NCI-H82 treated with DMSO at 0.1 percent for 48 hours (cell line): ENCODE measurements around the gene TRPM2.
"Not testable (repeated sequence)": the region's sequence is repeated elsewhere in the genome, so short reads cannot be mapped to it uniquely, and the experiment has no call there.

Experiments used
- DNase-seq: peaks from one replicate; lab custom pipeline; 2025; ENCODE audit not compliant: unreplicated experiment; lab: John Stamatoyannopoulos, UW

The TRPM2 gene

DNA sequence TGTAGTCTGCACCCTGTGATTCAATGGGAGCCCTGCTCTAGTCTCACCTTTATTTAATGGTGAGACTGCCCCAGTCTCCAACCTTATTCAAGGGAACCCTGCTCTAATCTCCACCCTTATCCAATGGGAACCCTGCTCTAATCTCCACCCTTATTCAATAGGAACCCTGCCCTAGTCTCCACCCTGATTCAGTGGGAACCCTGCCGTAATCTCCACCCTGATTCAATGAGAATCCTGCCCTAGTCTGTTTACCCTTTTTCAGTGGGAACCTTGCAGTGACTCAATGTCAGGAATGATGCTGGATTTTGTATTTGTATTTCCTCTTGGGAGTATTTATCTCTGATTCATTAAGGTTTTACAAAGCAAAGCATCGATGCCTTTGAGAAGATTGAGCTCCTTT lies 39.5 kb downstream of the TRPM2 start:
- DNase-seq = no peak

DNA sequence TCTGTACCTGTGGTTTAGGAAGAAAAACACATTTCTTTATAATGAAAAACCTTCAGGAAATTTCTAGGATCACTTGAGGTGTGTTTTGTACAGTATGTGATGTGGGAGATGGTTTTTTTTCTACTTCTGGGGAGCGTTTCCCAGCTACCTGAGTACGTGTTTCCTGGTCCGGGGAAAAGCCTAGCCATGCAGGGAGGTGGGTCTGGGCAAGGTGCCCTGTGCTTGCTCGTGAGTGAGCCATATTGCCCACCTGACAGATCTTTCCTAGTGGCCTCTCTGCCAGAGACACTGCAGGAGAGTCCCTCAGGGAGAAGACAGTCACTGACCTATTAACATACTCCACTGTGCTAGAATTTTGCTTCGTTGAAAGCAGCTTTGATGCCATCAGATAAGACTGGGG lies 41.3 kb downstream of the TRPM2 start:
- DNase-seq = no peak

GRCh38 chr21:44395260-44395659 lies 41.8 kb downstream of the TRPM2 start:
- no peak for DNase-seq

DNA sequence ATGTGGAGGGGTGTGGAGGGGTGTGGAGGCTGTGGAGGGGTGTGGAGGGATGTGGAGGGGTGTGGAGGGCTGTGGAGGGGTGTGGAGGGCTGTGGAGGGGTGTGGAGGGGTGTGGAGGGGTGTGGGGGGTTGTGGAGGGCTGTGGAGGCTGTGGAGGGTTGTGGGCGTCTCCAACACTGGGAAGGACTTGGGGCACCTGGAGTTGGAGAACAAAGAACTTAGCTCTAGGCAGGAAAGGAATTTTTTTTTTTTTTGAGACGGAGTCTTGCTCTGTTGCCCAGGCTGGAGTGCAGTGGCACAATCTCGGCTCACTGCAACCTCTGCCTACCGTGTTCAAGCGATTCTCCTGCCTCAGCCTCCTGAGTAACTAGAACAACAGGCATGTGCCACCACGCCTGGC lies 43.4 kb downstream of the TRPM2 start:
- DNase-seq = not testable (repeated sequence)

DNA sequence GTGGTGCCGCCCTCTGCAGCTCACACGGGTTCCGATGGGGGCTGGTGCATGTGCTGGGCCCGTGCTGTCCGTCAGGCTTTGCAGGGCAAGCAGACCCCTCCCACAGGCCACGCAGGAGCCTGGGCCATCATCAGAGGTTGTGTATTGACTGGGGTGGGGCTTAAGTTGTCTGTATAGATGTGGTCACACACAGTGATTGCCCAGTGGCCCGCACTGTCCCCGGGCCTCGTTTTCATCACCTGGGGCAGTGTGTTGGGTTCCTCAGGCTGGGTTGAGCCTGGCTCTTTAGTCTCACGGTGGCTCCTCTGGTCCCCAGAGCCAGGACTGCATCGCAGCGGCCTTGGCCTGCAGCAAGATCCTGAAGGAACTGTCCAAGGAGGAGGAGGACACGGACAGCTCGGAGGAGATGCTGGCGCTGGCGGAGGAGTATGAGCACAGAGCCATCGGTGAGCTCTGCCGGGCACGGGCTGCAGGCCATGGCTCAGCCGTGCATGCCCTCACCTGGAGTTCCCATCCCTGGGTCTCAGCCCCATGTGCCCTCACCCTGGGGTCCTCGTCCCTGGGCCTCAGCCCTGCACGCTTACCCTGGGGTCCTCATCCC lies 44.1 kb downstream of the TRPM2 start:
- no peak for DNase-seq

DNA sequence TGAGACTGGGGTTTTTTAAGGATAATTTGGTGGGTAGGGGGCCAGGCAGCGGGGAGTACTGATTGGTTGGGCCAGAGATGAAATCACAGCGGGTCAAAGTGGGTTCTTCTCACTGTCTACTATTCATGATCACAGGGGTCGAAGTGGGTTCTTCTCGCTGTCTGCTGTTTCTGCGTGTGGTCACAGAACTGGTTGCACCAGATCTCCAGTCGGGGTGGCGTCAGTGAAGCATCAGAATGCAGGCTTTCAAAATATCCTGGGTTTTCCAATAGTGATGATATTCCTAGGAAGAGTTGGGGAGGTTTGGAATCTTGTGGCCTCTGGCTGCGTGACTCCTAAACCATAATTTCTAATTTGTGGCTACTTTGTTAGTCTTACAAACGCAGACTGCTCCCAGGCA lies 45.1 kb downstream of the TRPM2 start:
- no peak for DNase-seq

- no peak for DNase-seq
Measured at GRCh38 chr21:44399151-44399954, 45.9 kb downstream of the TRPM2 start.

DNA sequence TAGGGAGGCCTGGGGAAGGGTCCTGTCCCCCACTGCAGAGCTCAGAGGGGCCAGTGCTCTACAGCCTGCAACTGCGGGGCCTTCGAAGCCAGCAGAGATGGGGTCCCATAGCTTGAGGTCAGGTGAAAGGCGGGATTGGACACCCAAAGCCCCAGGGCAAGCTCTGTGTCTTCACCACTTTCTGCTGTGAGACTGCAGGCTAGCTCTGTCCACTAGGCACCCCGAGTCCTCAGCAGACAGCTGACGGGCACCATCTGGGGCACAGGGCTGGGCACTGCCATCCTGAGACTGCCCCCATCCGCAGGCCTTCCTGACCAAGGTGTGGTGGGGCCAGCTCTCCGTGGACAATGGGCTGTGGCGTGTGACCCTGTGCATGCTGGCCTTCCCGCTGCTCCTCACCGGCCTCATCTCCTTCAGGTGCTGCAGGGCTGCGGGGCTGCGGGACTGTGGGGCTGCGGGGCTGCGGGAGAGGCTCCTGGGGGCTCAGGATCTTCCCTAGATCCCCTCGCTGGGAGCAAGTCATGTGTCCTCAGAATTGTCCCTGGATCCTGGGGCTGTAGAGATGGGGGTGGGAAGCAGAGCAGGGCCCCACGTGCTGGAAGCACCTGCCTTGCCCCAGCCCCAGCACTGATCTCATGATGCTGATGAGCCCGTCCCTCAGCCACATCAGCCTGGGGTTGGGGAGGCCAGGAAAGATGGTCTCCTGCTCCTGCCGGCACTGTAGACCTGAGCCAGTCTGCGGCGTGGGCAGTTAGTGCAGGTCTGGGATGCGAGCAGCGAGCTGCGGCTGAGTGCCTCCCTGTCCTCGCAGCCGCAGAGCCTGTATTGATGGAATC lies 46.8 kb downstream of the TRPM2 start:
- no peak for DNase-seq

GRCh38 chr21:44400791-44401385 lies 47.5 kb downstream of the TRPM2 start:
- DNase-seq = no peak

DNA sequence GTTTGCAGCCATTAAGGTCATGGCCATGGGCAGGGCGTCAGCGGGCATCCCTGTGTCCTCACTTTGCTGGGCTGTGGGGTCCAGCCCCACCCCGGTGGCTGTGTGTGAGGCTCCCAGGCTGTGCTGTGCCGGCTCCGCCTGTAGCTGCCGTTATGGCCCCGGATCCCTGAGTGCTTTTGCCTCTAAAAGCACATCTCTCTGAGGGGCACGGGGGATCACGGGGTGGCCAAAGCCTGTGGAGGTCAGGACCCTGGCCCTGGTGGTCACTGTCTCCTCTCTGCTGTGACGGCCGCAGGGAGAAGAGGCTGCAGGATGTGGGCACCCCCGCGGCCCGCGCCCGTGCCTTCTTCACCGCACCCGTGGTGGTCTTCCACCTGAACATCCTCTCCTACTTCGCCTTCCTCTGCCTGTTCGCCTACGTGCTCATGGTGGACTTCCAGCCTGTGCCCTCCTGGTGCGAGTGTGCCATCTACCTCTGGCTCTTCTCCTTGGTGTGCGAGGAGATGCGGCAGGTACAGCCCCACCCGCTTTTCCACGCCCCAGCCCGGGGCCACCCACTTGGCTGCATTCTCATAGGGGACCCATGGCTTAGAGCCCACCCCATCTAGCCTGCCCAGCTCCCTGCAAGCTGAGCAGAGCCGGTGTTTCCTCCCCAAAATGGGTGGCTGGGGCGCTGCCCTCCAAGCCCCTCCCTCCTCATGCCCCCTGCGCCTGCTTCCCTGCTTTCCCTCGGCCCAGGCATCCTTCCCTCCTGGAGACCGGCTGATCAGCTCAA lies 48.2 kb downstream of the TRPM2 start:
- DNase-seq = no peak

DNA sequence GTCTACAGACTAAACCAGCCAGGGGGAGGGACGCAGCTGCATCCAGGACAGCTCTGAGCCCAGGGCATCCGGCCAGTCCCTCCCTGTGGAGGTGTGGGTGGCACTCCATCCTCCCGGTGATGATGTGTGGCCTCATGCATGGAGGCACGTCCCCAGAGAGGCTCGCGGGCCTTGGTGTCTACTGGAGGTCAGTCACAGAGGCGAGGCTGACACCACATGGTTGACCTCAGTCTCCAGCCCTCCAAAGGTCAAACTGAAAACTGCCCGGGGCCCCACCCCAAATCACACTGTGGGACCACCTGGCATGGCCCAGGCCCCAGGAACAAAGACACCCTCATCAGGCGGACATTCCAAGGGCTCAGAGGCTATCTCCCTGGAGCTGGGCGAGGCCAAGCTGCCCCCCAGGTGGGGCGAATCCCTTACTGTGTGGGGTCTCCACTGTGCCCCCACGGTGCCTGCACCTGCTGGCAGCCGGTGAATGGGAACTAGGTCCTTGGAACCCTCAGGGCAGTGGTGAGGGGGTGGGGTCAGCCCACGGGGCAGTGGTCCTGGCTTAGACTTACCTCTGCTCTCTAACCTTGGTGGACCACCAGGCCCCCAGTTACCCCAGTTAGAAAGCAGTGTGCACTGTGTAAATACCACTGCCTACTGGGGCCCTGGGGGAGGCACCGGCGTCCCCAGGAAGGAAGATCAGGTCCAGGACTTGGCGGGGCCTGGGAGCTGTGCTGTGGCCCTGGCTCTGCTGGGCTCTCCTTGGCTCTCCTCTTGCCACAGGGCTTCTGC lies 49.1 kb downstream of the TRPM2 start:
- no peak for DNase-seq

DNA sequence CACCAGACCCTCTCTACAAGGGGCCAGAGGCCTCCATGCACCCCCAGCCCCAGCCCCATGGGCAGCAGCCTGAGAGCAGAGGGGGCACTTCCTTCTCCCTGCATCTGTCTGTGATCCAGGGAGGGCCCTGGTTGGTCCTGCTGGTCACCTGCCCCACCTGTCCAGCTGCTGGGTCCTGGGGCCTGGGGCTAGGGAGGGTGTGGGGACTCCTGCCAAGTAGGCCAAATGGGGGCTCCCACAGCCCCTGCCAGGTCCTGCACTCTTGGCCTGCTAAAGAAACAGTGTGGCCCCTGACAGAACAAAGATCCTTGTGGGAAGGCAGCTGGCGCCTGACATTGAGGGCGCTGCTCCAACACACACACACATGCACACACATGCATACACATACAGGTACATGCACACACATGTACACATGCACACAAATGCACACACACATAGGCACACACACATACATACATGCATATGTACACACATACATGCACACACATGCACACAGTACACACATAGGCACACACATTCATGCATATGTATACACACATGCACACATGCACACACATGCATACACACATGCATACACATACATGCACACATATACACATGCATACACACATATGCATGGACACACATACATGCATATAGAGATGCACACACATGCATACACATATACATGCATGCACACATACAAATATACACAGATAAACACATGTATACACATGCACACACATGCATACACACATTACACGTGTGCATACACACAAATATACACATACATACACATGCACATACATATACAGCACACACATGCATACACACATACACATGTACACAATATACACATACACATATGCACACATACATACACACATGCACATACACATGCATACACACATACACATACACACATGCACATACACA lies 49.9 kb downstream of the TRPM2 start:
- no peak for DNase-seq

- DNase-seq = not testable (repeated sequence)
Measured at GRCh38 chr21:44404482-44404881, 51.1 kb downstream of the TRPM2 start.

GRCh38 chr21:44405091-44405947 lies 51.9 kb downstream of the TRPM2 start:
- DNase-seq = no peak

DNA sequence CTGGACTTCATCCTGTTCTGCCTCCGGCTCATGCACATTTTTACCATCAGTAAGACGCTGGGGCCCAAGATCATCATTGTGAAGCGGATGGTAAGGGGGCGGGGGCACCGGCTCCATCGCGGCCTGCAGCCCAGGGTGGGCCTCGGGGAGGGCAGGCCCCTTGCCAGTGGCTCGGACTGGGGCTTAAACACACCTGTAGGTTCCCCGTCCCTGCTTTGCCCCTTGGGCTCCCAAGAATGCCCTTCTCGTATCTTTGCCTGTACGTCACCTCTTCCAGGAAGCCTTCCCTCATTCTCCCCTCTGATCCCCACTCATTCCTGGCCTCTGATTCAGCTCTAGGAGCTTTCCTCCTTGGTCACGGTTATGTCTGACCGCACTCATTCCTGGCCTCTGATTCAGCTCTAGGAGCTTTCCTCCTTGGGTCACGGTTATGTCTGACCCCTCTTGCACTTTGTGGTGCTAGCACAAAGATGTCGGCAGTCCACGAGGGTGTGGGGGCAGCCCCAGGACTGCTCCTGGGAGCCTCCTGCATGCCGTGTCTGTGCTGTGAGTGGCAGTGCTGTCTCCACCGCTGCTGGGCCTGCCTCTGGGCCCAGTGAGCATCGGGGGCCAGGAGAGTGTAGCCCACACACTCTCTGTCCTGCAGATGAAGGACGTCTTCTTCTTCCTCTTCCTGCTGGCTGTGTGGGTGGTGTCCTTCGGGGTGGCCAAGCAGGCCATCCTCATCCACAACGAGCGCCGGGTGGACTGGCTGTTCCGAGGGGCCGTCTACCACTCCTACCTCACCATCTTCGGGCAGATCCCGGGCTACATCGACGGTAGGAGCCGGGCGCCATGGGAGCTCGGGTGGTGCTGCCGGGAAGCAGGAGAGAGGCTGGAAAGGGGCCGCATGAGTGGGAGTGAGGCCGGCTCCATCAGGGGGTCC lies 52.8 kb downstream of the TRPM2 start:
- DNase-seq = no peak

DNA sequence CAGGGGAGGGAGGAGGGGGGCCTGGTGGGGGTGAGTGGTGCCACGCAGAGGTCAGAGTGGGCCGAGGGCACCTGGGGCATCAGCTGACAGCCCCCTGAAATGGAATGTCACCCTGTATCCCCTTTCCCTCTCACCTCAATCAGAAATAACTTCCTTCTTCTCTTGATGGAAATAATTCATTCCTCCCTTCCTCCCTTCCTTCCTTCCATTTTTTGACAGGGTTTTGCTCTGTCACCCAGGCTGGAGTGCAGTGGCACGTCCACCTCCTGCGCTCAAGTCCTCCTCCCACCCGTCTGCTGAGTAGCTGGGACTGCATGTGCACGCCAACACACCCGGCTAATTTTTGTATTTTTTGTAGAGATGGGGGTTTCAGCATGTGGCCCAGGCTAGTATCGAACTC lies 53.5 kb downstream of the TRPM2 start:
- DNase-seq = no peak

DNA sequence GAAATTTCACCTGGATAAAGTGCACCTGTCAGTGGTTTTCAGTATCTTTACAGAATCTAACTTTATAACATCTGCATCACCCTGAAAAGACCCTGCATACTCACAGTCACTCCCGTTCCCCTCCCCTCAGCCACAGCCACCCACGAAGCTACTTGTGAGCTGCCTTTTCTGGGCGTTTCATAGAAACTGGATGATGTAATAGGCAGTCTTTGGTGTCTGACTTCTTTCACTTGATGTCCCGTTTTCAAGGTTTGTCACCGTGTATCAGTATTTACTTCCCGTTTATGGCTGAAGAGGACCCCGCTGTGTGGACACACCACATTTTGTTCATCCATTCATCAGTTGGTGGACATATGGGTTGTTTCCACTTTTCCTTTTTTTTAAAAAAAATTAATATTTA lies 54.1 kb downstream of the TRPM2 start:
- DNase-seq = no peak
